Stomach (tissue), 4 donors: ENCODE data around the gene CD52.

Experiments used
- POLR2AphosphoS5 ChIP-seq, 3 donors: sonication (generic); formaldehyde crosslinking; IDR thresholded peaks; one replicate each; pipeline ENCODE4 v1.6.1; 2016; ENCODE audit warnings: antibody characterized with exemption in 3 of 3
- TF ChIP-seq, protein P1 (sequence below), 7 experiments: fragments of 450-650 bp in 4 of 7; fragments of 200-600 bp in 3 of 7; sonication (generic) in 3 of 7; IDR thresholded peaks; one replicate each; pipeline ENCODE4 v1.5.1; 2016 to 2019; ENCODE audit warnings: antibody characterized with exemption in 7 of 7, control low read depth in 2 of 7, mild to moderate bottlenecking in 1 of 7

DNA sequence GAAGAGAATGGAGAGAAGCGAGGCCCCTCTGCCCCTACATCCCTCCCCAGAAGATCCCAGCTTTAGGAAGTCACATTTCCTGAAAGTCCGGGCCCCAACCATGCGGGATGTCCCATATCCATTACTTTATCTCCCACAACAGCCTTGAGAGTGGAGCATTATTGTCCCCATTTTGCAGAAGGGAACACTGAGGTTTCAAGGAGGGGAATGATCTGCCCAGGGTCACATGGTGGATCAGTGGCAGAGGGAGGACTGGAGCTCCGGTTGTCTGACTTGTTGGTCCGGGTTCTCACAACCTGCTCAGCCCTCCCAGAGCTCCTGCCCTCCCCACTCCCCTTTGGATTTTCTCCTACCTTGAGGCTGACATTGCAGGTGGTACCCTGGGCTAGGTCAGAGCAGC is 38.3 kb downstream of the CD52 start:
- TF ChIP-seq, protein P1, sequence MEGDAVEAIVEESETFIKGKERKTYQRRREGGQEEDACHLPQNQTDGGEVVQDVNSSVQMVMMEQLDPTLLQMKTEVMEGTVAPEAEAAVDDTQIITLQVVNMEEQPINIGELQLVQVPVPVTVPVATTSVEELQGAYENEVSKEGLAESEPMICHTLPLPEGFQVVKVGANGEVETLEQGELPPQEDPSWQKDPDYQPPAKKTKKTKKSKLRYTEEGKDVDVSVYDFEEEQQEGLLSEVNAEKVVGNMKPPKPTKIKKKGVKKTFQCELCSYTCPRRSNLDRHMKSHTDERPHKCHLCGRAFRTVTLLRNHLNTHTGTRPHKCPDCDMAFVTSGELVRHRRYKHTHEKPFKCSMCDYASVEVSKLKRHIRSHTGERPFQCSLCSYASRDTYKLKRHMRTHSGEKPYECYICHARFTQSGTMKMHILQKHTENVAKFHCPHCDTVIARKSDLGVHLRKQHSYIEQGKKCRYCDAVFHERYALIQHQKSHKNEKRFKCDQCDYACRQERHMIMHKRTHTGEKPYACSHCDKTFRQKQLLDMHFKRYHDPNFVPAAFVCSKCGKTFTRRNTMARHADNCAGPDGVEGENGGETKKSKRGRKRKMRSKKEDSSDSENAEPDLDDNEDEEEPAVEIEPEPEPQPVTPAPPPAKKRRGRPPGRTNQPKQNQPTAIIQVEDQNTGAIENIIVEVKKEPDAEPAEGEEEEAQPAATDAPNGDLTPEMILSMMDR (IDR thresholded peaks at IDR 0.05) = no peak
- TF ChIP-seq POLR2AphosphoS5 (IDR thresholded peaks at IDR 0.05) = no peak
